ENCODE results near the gene MOCOS. TPM values are rescaled to one million over a fixed set of nuclear protein-coding genes. Genes with fewer than 3 reads are reported as not detected.

Gene MOCOS
- polyA plus RNA-seq, 1 donor (not counting 4 experiments of a cell fraction or from before 2014, with no cell fraction given): 2.8 TPM

DNA sequence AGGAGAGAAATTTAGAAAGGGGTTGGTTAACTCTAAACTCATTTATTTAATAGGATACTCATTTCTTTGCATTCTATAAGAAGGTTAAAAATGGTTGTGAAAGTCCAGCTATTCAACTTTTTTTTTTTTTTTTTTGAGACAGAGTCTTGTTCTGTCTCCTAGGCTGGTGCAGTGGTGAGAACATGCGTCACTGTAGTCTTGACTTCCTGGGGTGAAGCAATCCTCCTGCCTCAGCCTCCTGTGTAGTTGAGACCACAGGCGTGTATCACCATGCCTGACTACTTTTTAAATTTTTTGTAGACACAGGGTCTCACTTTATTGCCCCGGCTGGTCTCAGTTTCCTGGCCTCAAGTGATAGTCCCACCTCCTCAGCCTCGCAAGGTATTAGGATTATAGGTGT, 45.7 kb upstream of the MOCOS start:
- Histone ChIP-seq H3K36me3 (ENCODE audit: control insufficient read depth in 2 of 2, extremely low read depth in 1 of 2, insufficient read depth in 2 of 2, low read length in 2 of 2) (peaks cover 13 to 26% of the 10 kb centered on the region in 2 experiments), H3K4me3 (ENCODE audit: control insufficient read depth in 2 of 3, extremely low read depth in 1 of 3, insufficient read depth in 2 of 3, low read depth in 1 of 3, low read length in 3 of 3) (no peak overlapping the region), H3K4me1 (ENCODE audit: control insufficient read depth, extremely low read depth, insufficient read depth, low read length) (no peaks in the 10 kb centered on the region), H3K9ac (ENCODE audit: control insufficient read depth, extremely low read depth, insufficient read depth, low read length) (no peak overlapping the region), H2AFZ (ENCODE audit: control insufficient read depth, low read length) (no peak overlapping the region), H3K9me3 (ENCODE audit: control insufficient read depth, low read depth, low read length) (no peaks in the 10 kb centered on the region), H4K20me1 (ENCODE audit: control insufficient read depth, extremely low read depth, insufficient read depth, low read length) (no peaks in the 10 kb centered on the region), H3K4me2 (ENCODE audit: control insufficient read depth, extremely low read depth, insufficient read depth, low read depth, low read length) (no peak overlapping the region), H3K79me2 (ENCODE audit: control insufficient read depth, insufficient read depth, low read length) (no peaks in the 10 kb centered on the region), H3K27me3 (ENCODE audit: control insufficient read depth, extremely low read depth, insufficient read depth, low read length) (no peaks in the 10 kb centered on the region), H3K9me1 (ENCODE audit: control insufficient read depth, extremely low read depth, insufficient read depth, low read length) (no peaks in the 10 kb centered on the region), H3K27ac (ENCODE audit: control insufficient read depth, insufficient read depth, low read length) (no peak overlapping the region)
- TF ChIP-seq EZH2 (IDR thresholded peaks at IDR 0.05; ENCODE audit: low read length): no peak
- TF ChIP-seq, protein P1, sequence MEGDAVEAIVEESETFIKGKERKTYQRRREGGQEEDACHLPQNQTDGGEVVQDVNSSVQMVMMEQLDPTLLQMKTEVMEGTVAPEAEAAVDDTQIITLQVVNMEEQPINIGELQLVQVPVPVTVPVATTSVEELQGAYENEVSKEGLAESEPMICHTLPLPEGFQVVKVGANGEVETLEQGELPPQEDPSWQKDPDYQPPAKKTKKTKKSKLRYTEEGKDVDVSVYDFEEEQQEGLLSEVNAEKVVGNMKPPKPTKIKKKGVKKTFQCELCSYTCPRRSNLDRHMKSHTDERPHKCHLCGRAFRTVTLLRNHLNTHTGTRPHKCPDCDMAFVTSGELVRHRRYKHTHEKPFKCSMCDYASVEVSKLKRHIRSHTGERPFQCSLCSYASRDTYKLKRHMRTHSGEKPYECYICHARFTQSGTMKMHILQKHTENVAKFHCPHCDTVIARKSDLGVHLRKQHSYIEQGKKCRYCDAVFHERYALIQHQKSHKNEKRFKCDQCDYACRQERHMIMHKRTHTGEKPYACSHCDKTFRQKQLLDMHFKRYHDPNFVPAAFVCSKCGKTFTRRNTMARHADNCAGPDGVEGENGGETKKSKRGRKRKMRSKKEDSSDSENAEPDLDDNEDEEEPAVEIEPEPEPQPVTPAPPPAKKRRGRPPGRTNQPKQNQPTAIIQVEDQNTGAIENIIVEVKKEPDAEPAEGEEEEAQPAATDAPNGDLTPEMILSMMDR (optimal IDR thresholded peaks at IDR 0.05 in 1 of 3, IDR thresholded peaks at IDR 0.05 in 1 of 3, conservative IDR thresholded peaks at IDR 0.05 in 1 of 3; ENCODE audit: extremely low read depth in 1 of 3, insufficient read depth in 2 of 3, low read length in 3 of 3): no peak
- dilution Hi-C loops (cut with MboI; ENCODE audit: extremely low pct_ligation_motif_present, low sequenced_read_pairs): no loop called here
- FAIRE-seq: no peak
- no peak for DNase-seq (ENCODE audit: low read depth, low spot score)

DNA sequence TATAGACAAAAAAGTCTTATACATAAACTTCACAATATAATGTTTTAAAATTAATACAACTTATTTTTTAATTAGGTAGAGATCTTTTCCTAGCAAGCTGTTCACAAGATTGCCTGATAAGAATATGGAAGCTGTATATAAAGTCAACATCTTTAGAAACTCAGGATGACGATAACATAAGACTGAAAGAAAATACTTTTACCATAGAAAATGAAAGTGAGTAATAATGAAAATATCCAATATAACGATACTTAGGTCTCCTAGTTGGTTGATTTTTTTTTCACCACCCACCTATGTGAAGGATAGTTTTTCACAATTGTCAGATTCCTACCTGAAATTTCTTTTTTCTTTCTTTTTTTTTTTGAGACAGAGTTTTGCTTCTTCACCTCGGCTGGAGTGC, 44.5 kb upstream of the MOCOS start:
- no peak for FAIRE-seq
- no peak overlapping the region for H3K27ac ChIP-seq (ENCODE audit: control insufficient read depth, insufficient read depth, low read length)
- no peak for DNase-seq (ENCODE audit: low read depth, low spot score)
- H3K9me1 ChIP-seq (ENCODE audit: control insufficient read depth, extremely low read depth, insufficient read depth, low read length): no peaks in the 10 kb centered on the region
- H3K79me2 ChIP-seq (ENCODE audit: control insufficient read depth, insufficient read depth, low read length): no peaks in the 10 kb centered on the region
- dilution Hi-C loops (cut with MboI; ENCODE audit: extremely low pct_ligation_motif_present, low sequenced_read_pairs): no loop called here
- H3K27me3 ChIP-seq (ENCODE audit: control insufficient read depth, extremely low read depth, insufficient read depth, low read length): no peaks in the 10 kb centered on the region
- no peaks in the 10 kb centered on the region for H3K4me1 ChIP-seq (ENCODE audit: control insufficient read depth, extremely low read depth, insufficient read depth, low read length)
- H3K9me3 ChIP-seq (ENCODE audit: control insufficient read depth, low read depth, low read length): no peaks in the 10 kb centered on the region
- H3K4me3 ChIP-seq (ENCODE audit: control insufficient read depth in 2 of 3, extremely low read depth in 1 of 3, insufficient read depth in 2 of 3, low read depth in 1 of 3, low read length in 3 of 3): no peak overlapping the region
- no peak overlapping the region for H2AFZ ChIP-seq (ENCODE audit: control insufficient read depth, low read length)
- TF ChIP-seq EZH2 (IDR thresholded peaks at IDR 0.05; ENCODE audit: low read length): no peak
- TF ChIP-seq, protein P1 (optimal IDR thresholded peaks at IDR 0.05 in 1 of 3, IDR thresholded peaks at IDR 0.05 in 1 of 3, conservative IDR thresholded peaks at IDR 0.05 in 1 of 3; ENCODE audit: extremely low read depth in 1 of 3, insufficient read depth in 2 of 3, low read length in 3 of 3): no peak
- no peak overlapping the region for H3K4me2 ChIP-seq (ENCODE audit: control insufficient read depth, extremely low read depth, insufficient read depth, low read depth, low read length)
- H4K20me1 ChIP-seq (ENCODE audit: control insufficient read depth, extremely low read depth, insufficient read depth, low read length): no peaks in the 10 kb centered on the region
- peaks cover 16 to 29% of the 10 kb centered on the region in 2 experiments for H3K36me3 ChIP-seq (ENCODE audit: control insufficient read depth in 2 of 2, extremely low read depth in 1 of 2, insufficient read depth in 2 of 2, low read length in 2 of 2)
- no peak overlapping the region for H3K9ac ChIP-seq (ENCODE audit: control insufficient read depth, extremely low read depth, insufficient read depth, low read length)

Data from keratinocyte (primary cell).